Astrocyte of the cerebellum (primary cell): ENCODE data around the gene ABLIM2.

Source experiments
- DNase-seq: peaks from one replicate; pipeline ENCODE4 v3.0.0-alpha.2; 2011; ENCODE audit warnings: low read depth
- H3K4me3 ChIP-seq: 2 replicates; pipeline ENCODE4 v1.5.1; 2011; ENCODE audit warnings: mild to moderate bottlenecking, low read depth, low read length, moderate library complexity
- in situ Hi-C: cut with HindIII; loops from 2 replicates; pipeline ENCODE4 v1.10.0; 2017; ENCODE audit warnings: low sequenced_read_pairs
- TF ChIP-seq, protein P1 (sequence below): IDR thresholded peaks from 2 replicates; pipeline ENCODE4 v1.5.1; 2012; ENCODE audit warnings: low read length, low read depth, moderate library complexity, mild to moderate bottlenecking; ENCODE audit errors: missing control alignments

Gene ABLIM2

DNA sequence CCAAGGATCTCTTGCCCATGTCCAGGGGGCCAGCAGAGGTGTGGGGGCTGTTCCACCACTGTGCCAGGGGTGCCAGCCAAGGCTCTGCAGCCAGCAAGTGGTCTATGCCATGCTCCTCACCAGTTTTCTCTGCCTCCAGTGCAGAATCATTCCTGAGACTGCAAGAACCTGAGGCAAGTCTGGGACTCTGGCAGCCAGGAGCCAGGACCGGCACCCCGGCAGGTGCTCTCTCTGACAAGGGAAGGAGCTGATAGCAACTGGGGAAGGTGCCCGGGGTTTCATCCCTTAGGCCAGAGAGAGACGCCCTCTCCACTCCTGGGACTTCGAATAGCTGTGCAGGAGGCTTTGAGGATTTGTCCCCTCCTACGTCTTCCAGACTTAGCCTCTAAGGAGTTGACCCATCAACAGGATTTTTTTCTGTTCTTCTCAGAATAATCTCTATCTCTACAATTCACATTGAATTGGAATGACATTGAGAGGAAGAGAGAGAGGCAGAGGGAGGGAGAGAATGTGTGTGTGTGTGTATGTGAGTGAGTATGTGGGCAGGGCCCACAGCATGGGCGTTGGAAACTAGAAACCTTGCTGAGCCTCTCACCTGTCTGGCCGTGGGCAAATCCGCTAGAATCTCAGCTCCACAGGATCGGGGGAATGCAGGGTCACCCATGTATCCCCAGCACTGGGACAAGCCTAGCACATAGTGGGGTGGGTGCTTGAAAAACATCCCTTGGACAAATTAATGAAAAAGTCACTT is 144.5 kb downstream of the ABLIM2 start:
- in situ Hi-C loops: no loop called here
- no peak overlapping the region for H3K4me3 ChIP-seq
- no peak for DNase-seq
- TF ChIP-seq, protein P1, sequence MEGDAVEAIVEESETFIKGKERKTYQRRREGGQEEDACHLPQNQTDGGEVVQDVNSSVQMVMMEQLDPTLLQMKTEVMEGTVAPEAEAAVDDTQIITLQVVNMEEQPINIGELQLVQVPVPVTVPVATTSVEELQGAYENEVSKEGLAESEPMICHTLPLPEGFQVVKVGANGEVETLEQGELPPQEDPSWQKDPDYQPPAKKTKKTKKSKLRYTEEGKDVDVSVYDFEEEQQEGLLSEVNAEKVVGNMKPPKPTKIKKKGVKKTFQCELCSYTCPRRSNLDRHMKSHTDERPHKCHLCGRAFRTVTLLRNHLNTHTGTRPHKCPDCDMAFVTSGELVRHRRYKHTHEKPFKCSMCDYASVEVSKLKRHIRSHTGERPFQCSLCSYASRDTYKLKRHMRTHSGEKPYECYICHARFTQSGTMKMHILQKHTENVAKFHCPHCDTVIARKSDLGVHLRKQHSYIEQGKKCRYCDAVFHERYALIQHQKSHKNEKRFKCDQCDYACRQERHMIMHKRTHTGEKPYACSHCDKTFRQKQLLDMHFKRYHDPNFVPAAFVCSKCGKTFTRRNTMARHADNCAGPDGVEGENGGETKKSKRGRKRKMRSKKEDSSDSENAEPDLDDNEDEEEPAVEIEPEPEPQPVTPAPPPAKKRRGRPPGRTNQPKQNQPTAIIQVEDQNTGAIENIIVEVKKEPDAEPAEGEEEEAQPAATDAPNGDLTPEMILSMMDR: no peak

GRCh38 chr4:8012517-8012916 is 146.1 kb downstream of the ABLIM2 start:
- DNase-seq: no peak
- TF ChIP-seq, protein P1: no peak
- H3K4me3 ChIP-seq: no peak overlapping the region
- in situ Hi-C loops: no loop called here

DNA sequence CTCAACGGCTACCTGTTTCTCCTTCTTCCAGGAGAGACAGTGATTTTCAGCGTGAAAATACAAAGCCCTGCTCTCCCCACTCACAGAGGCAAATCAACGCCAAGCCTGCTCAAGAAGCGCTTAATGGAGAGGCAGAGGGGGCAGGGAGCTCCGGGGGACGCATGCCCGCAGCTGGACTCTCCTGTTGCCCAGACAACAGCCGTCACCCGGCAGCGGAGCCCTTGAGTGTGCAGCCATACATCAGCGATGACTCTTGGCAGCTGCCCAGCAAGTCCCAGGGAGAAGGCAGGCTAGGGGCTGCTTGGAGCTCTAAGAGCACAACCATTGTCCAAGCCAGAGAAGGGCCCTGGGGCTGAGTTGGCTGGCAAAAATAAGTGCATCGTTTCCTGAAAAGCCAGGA is 148.0 kb downstream of the ABLIM2 start:
- no peak for DNase-seq
- H3K4me3 ChIP-seq: no peak overlapping the region
- TF ChIP-seq, protein P1: no peak
- in situ Hi-C loops: no loop called here

DNA sequence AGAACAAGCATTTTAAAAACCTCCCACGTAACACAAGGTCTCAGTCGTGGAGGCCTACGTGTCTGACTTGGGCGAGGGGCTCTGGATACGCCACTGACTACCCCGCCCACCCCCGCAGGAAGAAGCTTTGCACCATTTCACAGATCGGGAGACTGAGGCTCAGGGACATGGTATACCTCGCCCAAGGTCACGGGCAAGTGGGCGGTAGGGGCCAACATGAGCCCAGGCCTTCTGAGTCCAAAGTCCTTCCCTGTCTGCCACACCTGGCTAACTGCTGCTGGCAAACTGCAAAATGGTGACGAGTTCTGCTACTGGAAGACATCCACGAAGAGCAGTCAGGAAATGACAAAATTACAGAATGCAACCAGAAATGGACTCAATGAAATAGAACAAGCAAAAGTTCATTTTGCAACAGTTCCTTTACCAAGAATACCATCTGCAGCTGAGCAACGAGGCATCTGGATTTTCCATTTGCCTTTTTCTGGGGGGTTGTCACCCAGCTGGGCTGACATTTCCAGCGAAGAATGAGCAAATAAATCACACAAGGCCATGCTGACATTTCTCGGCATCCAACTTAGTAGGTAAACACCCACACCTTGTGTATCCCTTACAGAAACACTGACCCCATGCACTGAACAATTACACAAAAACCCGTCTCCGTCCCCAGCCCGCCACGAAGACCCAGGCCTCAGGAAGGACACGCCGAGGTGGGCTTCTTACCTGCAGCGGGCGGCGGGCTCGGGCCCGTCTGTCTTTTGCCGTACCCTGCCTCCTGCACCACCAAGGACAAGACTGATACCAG is 148.7 kb downstream of the ABLIM2 start:
- TF ChIP-seq, protein P1: no peak
- no peak for DNase-seq
- in situ Hi-C loops: loop anchor here (5.0 kb wide), 2 partner anchors 63 to 92 kb away; no protein-coding TSS in a partner anchor
- H3K4me3 ChIP-seq: no peak overlapping the region

GRCh38 chr4:8009097-8009496 is 149.5 kb downstream of the ABLIM2 start:
- in situ Hi-C loops: loop anchor here (5.0 kb wide), 2 partner anchors 62 to 93 kb away; no protein-coding TSS in a partner anchor

GRCh38 chr4:8008391-8008790 is 150.2 kb downstream of the ABLIM2 start:
- no peak overlapping the region for H3K4me3 ChIP-seq
- TF ChIP-seq, protein P1: no peak
- in situ Hi-C loops: loop anchor here (5.0 kb wide), 2 partner anchors 61 to 94 kb away; no protein-coding TSS in a partner anchor
- DNase-seq: no peak

More at GRCh38 chr4:8009097-8009496, 149.5 kb downstream of the ABLIM2 start:
- H3K4me3 ChIP-seq: no peak overlapping the region
- TF ChIP-seq, protein P1: no peak
- DNase-seq: no peak
